ENCODE measurements around the gene FAM217A. TPM values are rescaled to one million over a fixed set of nuclear protein-coding genes. Genes with fewer than 3 reads are reported as not detected.

FAM217A gene
- total and polyA plus RNA-seq, 2 of the 13 experiments (the other 11 are each of a cell fraction or from before 2014, with no cell fraction given): not detected

- TF ChIP-seq ZNF503 (CRISPR knock-in tag; IDR thresholded peaks at IDR 0.05): no peak; the same call in 1 of the 2 replicates
- no peak for TF ChIP-seq ZNF549 (CRISPR knock-in tag; IDR thresholded peaks at IDR 0.05)
- peak; percentile 61; the same call in 1 of the 2 replicates for TF ChIP-seq PCBP1 (IDR thresholded peaks at IDR 0.05; ENCODE audit: borderline replicate concordance, low read depth, low read length)
- TF ChIP-seq TAF15 (IDR thresholded peaks at IDR 0.05; ENCODE audit: low read depth, low read length, poor library complexity, severe bottlenecking): peak; percentile 94
- TF ChIP-seq NCOA1 (CRISPR knock-in tag; IDR thresholded peaks at IDR 0.05): no peak; the same call in 1 of the 2 replicates
- TF ChIP-seq MXD4 (CRISPR knock-in tag; IDR thresholded peaks at IDR 0.05): peak; percentile 88
- TF ChIP-seq SKI (IDR thresholded peaks at IDR 0.05; ENCODE audit: partially characterized antibody): peak; percentile 44
- no peak for TF ChIP-seq DMTF1 (CRISPR knock-in tag; IDR thresholded peaks at IDR 0.05)
- TF ChIP-seq NR3C1 (CRISPR knock-in tag; IDR thresholded peaks at IDR 0.05): no peak
- TF ChIP-seq CREB1 (IDR thresholded peaks at IDR 0.05): peak; percentile 76
- TF ChIP-seq CREB1 (CRISPR knock-in tag; IDR thresholded peaks at IDR 0.05): peak; percentile 95
- no peak for TF ChIP-seq RORA (CRISPR knock-in tag; IDR thresholded peaks at IDR 0.05)
- peak; percentile 89 for TF ChIP-seq MED13 (CRISPR knock-in tag; IDR thresholded peaks at IDR 0.05)
- peak; percentile 92 for TF ChIP-seq ZNF280B (CRISPR knock-in tag; IDR thresholded peaks at IDR 0.05; ENCODE audit: borderline replicate concordance)
- TF ChIP-seq ZNF709 (CRISPR knock-in tag; IDR thresholded peaks at IDR 0.05): no peak
- peak; percentile 68 for TF ChIP-seq AGO1 (IDR thresholded peaks at IDR 0.05; ENCODE audit: low read depth, low read length, poor library complexity, severe bottlenecking)
- peak; percentile 94 for TF ChIP-seq KDM2A (CRISPR knock-in tag; IDR thresholded peaks at IDR 0.05; ENCODE audit: borderline replicate concordance, low read depth)
- peak; percentile 17; the same call in 1 of the 2 replicates for TF ChIP-seq HBP1 (CRISPR knock-in tag; IDR thresholded peaks at IDR 0.05; ENCODE audit: low read depth)
- no peak for TF ChIP-seq E2F5 (CRISPR knock-in tag; conservative IDR thresholded peaks at IDR 0.05)
These were observed 57.6 kb downstream of the FAM217A start (continued) for GRCh38 chr6:4021133-4021853.

All from HepG2 (cell line).